Liver (tissue), 9 donors: ENCODE data around the gene BDH2. TPM values are rescaled to one million over a fixed set of nuclear protein-coding genes. Genes with fewer than 3 reads are reported as not detected.

Experiments used
- DNase-seq: peaks from one replicate; pipeline ENCODE4 v3.0.0-alpha.2; 2017; ENCODE audit warnings: low spot score
- H3K27ac ChIP-seq, 2 donors: one replicate each; pipeline ENCODE4 v1.7.0; 2013; ENCODE audit warnings: inconsistent platforms in 2 of 2, low read length in 2 of 2, control low read depth in 1 of 2, low read depth in 1 of 2, mild to moderate bottlenecking in 1 of 2
- H3K27me3 ChIP-seq, 4 donors: one replicate each; pipeline versions ENCODE4 v1.6.1 to v1.7.0; 2013; ENCODE audit warnings: low read length in 3 of 4, inconsistent platforms in 1 of 4, mild to moderate bottlenecking in 1 of 4, moderate library complexity in 1 of 4; ENCODE audit not compliant: control insufficient read depth in 4 of 4, insufficient read depth in 4 of 4
- H3K36me3 ChIP-seq, 4 donors: one replicate each; pipeline versions ENCODE4 v1.6.1 to v1.7.0; 2013; ENCODE audit warnings: low read length in 3 of 4, mild to moderate bottlenecking in 3 of 4, low read depth in 1 of 4, moderate library complexity in 1 of 4; ENCODE audit not compliant: control insufficient read depth in 4 of 4, insufficient read depth in 3 of 4
- H3K4me1 ChIP-seq, 4 donors: one replicate each; pipeline versions ENCODE4 v1.6.1 to v1.7.0; 2013; ENCODE audit warnings: low read length in 3 of 4, mild to moderate bottlenecking in 3 of 4, moderate library complexity in 1 of 4; ENCODE audit not compliant: control insufficient read depth in 4 of 4, insufficient read depth in 4 of 4
- H3K4me3 ChIP-seq, 3 donors: one replicate each; pipeline versions ENCODE4 v1.6.1 to v1.7.0; 2013; ENCODE audit warnings: low read length in 3 of 3, control low read depth in 1 of 3, low read depth in 1 of 3, mild to moderate bottlenecking in 1 of 3
- H3K9ac ChIP-seq, 2 donors: one replicate each; pipeline ENCODE4 v1.7.0; 2013; ENCODE audit warnings: low read length in 2 of 2, mild to moderate bottlenecking in 2 of 2, moderate library complexity in 2 of 2, control low read depth in 1 of 2, low read depth in 1 of 2
- H3K9me3 ChIP-seq, 4 donors: one replicate each; pipeline versions ENCODE4 v1.6.1 to v1.7.0; 2013; ENCODE audit warnings: low read length in 3 of 4; ENCODE audit not compliant: control insufficient read depth in 4 of 4
- EGR1 ChIP-seq, 2 donors: IDR thresholded peaks; 2 replicates each; pipeline ENCODE4 v1.6.1; 2016 to 2018; ENCODE audit warnings: antibody characterized with exemption in 2 of 2, low read depth in 2 of 2
- GABPA ChIP-seq, 2 donors: IDR thresholded peaks in 1 of 2; conservative IDR thresholded peaks in 1 of 2; 2 replicates each; pipeline ENCODE4 v1.6.1; 2016; ENCODE audit warnings: antibody characterized with exemption in 2 of 2, mild to moderate bottlenecking in 1 of 2, moderate library complexity in 1 of 2
- HNF4A ChIP-seq, 2 donors: conservative IDR thresholded peaks; 2 replicates each; pipeline ENCODE4 v1.6.1; 2016; ENCODE audit warnings: antibody characterized with exemption in 2 of 2, mild to moderate bottlenecking in 2 of 2
- HNF4G ChIP-seq: IDR thresholded peaks from 2 replicates; pipeline ENCODE4 v1.6.1; 2016; ENCODE audit warnings: antibody characterized with exemption
- NR2F2 ChIP-seq: IDR thresholded peaks from 2 replicates; pipeline ENCODE4 v1.6.1; 2016; ENCODE audit warnings: antibody characterized with exemption
- RAD21 ChIP-seq, 2 donors: IDR thresholded peaks; 2 replicates each; pipeline ENCODE4 v1.6.1; 2016; ENCODE audit warnings: antibody characterized with exemption in 2 of 2, mild to moderate bottlenecking in 2 of 2
- RXRA ChIP-seq, 2 donors: IDR thresholded peaks; 2 replicates each; pipeline ENCODE4 v1.6.1; 2017 to 2018; ENCODE audit warnings: antibody characterized with exemption in 2 of 2, mild to moderate bottlenecking in 1 of 2
- SP1 ChIP-seq: IDR thresholded peaks from 2 replicates; pipeline ENCODE4 v1.6.1; 2018; ENCODE audit warnings: antibody characterized with exemption, mild to moderate bottlenecking
- TAF1 ChIP-seq: conservative IDR thresholded peaks from 2 replicates; pipeline ENCODE4 v1.6.1; 2016; ENCODE audit warnings: antibody characterized with exemption, mild to moderate bottlenecking
- YY1 ChIP-seq: IDR thresholded peaks from 2 replicates; pipeline ENCODE4 v1.6.1; 2016; ENCODE audit warnings: antibody characterized with exemption, mild to moderate bottlenecking
- WGBS: extraction: QIAGEN DNeasy Blood & Tissue Kit; methylation state at CpG from one replicate; pipeline ENCODE4 v1.1.7; 2013; 5-methylcytosine and 5-hydroxymethylcytosine counted together
- polyA plus RNA-seq, 2 donors: library from polyadenylated mRNA; stranded (reverse) in 1 of 2; unstranded in 1 of 2; fragments of 200-250 nt in 1 of 2; fragments of >200 nt in 1 of 2; fragmentation: Nextera tagmentation in 1 of 2; extraction: Ambion mirVana in 1 of 2; gene quantifications; one replicate each; pipeline versions ENCODE4 v1.2.1 to v1.2.3, GENCODE V29; 2013 to 2015
- total RNA-seq, 2 donors: library from RNA; depleted of rRNA; stranded (reverse); fragments of >200 nt; gene quantifications; one replicate each; pipeline ENCODE4 v1.2.3, GENCODE V29; 2014
- TF ChIP-seq, protein P1 (sequence below): IDR thresholded peaks from 2 replicates; pipeline ENCODE4 v1.6.1; 2016; ENCODE audit warnings: antibody characterized with exemption
- TF ChIP-seq, protein P2 (sequence below): IDR thresholded peaks from 2 replicates; pipeline ENCODE4 v1.6.1; 2016; ENCODE audit warnings: antibody characterized with exemption
- TF ChIP-seq, protein P3 (sequence below): IDR thresholded peaks from 2 replicates; pipeline ENCODE4 v1.6.1; 2016; ENCODE audit warnings: antibody characterized with exemption, mild to moderate bottlenecking
- TF ChIP-seq, protein P4 (sequence below): IDR thresholded peaks from 2 replicates; pipeline ENCODE4 v1.6.1; 2016; ENCODE audit warnings: antibody characterized with exemption
- TF ChIP-seq, protein P5 (sequence below): fragments of 150-350 bp; IDR thresholded peaks from 2 replicates; pipeline ENCODE4 v1.5.1; 2017; ENCODE audit warnings: improper control_type of control experiment, low read depth, low read length; ENCODE audit not compliant: missing input control
- donor health status: healthy.
- donor health status: healthy.
- donor health status: healthy.
- donor health status: healthy.
- donor health status: healthy.

The BDH2 gene
- total and polyA plus RNA-seq, 4 donors, result 16.6 to 88.5 (median 35.5) TPM

DNA sequence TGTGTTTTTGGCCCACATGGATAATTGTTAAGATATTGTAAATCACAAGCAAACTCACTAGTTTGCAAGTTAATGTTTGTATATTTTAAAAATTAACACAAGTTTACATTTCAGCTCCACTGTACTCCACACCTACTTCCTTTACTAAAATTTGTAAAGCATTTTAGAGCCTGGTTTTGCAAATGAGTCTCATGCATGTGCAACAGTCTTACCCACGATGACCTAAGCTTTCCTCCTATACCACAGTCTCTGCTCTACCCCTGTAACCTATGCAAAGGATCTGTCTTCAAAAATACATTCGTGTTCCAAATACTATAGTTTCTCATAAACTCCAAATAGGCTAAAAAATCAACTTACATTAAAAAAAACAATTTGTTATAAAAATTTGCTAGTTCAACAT lies 10.2 kb downstream of the BDH2 start:
- no peak overlapping the region for H3K9ac ChIP-seq
- no peak overlapping the region for H3K27ac ChIP-seq
- H3K27me3 ChIP-seq, result no peaks in the 10 kb centered on the region
- no peak for DNase-seq
- H3K4me3 ChIP-seq, result no peak overlapping the region
- no peaks in the 10 kb centered on the region for H3K9me3 ChIP-seq
- TF ChIP-seq, protein P1, sequence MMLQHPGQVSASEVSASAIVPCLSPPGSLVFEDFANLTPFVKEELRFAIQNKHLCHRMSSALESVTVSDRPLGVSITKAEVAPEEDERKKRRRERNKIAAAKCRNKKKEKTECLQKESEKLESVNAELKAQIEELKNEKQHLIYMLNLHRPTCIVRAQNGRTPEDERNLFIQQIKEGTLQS, result no peak
- TF ChIP-seq HNF4A (conservative IDR thresholded peaks at IDR 0.05), result no peak
- no peak for TF ChIP-seq YY1
- TF ChIP-seq, protein P2, sequence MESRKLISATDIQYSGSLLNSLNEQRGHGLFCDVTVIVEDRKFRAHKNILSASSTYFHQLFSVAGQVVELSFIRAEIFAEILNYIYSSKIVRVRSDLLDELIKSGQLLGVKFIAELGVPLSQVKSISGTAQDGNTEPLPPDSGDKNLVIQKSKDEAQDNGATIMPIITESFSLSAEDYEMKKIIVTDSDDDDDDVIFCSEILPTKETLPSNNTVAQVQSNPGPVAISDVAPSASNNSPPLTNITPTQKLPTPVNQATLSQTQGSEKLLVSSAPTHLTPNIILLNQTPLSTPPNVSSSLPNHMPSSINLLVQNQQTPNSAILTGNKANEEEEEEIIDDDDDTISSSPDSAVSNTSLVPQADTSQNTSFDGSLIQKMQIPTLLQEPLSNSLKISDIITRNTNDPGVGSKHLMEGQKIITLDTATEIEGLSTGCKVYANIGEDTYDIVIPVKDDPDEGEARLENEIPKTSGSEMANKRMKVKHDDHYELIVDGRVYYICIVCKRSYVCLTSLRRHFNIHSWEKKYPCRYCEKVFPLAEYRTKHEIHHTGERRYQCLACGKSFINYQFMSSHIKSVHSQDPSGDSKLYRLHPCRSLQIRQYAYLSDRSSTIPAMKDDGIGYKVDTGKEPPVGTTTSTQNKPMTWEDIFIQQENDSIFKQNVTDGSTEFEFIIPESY, result no peak
- TF ChIP-seq, protein P3, sequence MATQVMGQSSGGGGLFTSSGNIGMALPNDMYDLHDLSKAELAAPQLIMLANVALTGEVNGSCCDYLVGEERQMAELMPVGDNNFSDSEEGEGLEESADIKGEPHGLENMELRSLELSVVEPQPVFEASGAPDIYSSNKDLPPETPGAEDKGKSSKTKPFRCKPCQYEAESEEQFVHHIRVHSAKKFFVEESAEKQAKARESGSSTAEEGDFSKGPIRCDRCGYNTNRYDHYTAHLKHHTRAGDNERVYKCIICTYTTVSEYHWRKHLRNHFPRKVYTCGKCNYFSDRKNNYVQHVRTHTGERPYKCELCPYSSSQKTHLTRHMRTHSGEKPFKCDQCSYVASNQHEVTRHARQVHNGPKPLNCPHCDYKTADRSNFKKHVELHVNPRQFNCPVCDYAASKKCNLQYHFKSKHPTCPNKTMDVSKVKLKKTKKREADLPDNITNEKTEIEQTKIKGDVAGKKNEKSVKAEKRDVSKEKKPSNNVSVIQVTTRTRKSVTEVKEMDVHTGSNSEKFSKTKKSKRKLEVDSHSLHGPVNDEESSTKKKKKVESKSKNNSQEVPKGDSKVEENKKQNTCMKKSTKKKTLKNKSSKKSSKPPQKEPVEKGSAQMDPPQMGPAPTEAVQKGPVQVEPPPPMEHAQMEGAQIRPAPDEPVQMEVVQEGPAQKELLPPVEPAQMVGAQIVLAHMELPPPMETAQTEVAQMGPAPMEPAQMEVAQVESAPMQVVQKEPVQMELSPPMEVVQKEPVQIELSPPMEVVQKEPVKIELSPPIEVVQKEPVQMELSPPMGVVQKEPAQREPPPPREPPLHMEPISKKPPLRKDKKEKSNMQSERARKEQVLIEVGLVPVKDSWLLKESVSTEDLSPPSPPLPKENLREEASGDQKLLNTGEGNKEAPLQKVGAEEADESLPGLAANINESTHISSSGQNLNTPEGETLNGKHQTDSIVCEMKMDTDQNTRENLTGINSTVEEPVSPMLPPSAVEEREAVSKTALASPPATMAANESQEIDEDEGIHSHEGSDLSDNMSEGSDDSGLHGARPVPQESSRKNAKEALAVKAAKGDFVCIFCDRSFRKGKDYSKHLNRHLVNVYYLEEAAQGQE, result no peak
- no peak for TF ChIP-seq RXRA (IDR thresholded peaks at IDR 0.05)
- no peak for TF ChIP-seq HNF4G
- no peak for TF ChIP-seq SP1
- TF ChIP-seq RAD21 (IDR thresholded peaks at IDR 0.05), result no peak
- TF ChIP-seq TAF1, result no peak
- peaks cover 2 to 50% (median 33%) of the 10 kb centered on the region in 4 donors for H3K36me3 ChIP-seq
- H3K4me1 ChIP-seq, result peaks cover 2 to 19% (median 7%) of the 10 kb centered on the region in 4 donors
- 86% methylated on average over 2 of the region's 2 CpGs for WGBS

DNA sequence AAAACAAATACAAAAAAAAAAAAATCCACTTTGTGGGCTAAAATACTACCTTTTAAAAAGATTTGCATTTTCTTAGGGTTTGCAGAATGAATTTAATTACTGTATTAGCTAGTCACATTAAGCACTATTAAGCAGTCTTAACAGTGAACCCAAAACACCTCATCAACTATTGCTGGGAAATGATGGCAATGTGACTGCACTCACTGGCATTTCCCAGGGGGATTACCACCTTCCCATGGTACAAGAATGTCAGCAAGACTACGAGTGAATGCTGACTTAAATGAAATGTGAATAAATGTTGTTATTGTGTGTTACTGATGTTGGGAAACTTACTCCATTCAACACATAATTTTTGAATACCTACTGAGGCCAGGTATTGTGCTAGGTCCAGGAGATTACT lies 13.1 kb downstream of the BDH2 start:
- TF ChIP-seq, protein P4, sequence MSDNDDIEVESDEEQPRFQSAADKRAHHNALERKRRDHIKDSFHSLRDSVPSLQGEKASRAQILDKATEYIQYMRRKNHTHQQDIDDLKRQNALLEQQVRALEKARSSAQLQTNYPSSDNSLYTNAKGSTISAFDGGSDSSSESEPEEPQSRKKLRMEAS, result no peak
- Histone ChIP-seq H3K9ac (no peak overlapping the region), H3K4me3 (no peak overlapping the region), H3K9me3 (no peaks in the 10 kb centered on the region), H3K27me3 (no peaks in the 10 kb centered on the region), H3K27ac (no peak overlapping the region), H3K4me1 (peaks cover 0 to 2% (median under 1%) of the 10 kb centered on the region in 4 donors), H3K36me3 (peaks cover 2 to 56% (median 35%) of the 10 kb centered on the region in 4 donors)
- 90% methylated on average over 1 of the region's 1 CpG for WGBS
- no peak for DNase-seq

DNA sequence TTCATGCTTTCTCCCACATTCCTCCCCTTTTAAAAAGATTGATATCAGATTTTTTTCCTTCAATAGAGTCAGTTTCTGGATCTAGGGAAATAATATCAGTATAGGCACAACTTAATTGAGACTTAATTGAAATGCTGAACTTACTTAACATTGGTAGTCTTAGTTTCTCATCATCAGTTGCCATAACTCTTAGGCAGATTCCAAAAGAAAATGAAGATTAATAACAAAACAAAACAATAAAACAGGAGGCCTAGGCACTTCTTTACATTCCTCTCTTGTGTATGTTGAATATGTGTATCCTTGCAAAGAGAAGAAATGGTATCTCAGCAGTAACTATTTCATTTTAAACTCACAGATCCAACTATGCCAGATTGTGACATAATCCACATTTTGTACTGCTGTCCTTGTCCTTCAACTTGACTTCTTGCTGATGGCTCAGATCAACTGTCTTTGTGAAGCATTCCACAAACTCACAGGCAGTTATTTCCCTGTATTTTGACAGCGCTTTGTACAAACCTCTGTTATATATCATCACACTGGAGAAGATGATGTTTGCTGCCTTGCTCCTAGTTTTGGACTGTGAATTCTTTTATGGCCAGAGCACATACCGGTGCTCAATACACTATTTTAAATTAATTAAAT lies 14.0 kb downstream of the BDH2 start:
- H3K9me3 ChIP-seq, result no peaks in the 10 kb centered on the region
- H3K36me3 ChIP-seq, result peaks cover 2 to 58% (median 36%) of the 10 kb centered on the region in 4 donors
- no peaks in the 10 kb centered on the region for H3K27me3 ChIP-seq
- H3K4me1 ChIP-seq, result no peaks in the 10 kb centered on the region
- H3K4me3 ChIP-seq, result no peak overlapping the region
- DNase-seq, result no peak
- 98% methylated on average over 2 of the region's 2 CpGs for whole genome bisulfite sequencing
- H3K9ac ChIP-seq, result no peak overlapping the region
- H3K27ac ChIP-seq, result no peak overlapping the region
- TF ChIP-seq, protein P4, result no peak
- TF ChIP-seq NR2F2 (no peak), RXRA (IDR thresholded peaks at IDR 0.05) (no peak), TAF1 (no peak), HNF4G (no peak), EGR1 (IDR thresholded peaks at IDR 0.05; ENCODE audit: low read depth in 2 of 2) (no peak), GABPA (IDR thresholded peaks at IDR 0.05 in 1 of 2, conservative IDR thresholded peaks at IDR 0.05 in 1 of 2) (no peak), SP1 (no peak)
- TF ChIP-seq, protein P3, result no peak
- TF ChIP-seq, protein P5, sequence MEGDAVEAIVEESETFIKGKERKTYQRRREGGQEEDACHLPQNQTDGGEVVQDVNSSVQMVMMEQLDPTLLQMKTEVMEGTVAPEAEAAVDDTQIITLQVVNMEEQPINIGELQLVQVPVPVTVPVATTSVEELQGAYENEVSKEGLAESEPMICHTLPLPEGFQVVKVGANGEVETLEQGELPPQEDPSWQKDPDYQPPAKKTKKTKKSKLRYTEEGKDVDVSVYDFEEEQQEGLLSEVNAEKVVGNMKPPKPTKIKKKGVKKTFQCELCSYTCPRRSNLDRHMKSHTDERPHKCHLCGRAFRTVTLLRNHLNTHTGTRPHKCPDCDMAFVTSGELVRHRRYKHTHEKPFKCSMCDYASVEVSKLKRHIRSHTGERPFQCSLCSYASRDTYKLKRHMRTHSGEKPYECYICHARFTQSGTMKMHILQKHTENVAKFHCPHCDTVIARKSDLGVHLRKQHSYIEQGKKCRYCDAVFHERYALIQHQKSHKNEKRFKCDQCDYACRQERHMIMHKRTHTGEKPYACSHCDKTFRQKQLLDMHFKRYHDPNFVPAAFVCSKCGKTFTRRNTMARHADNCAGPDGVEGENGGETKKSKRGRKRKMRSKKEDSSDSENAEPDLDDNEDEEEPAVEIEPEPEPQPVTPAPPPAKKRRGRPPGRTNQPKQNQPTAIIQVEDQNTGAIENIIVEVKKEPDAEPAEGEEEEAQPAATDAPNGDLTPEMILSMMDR, result no peak
